SIG-M5 treated with dmso at 0.1 percent for 504 hours (cell line): ENCODE results near the gene INPP1.

Experiments used
- DNase-seq: peaks from one replicate; lab custom pipeline; 2025; ENCODE audit not compliant: unreplicated experiment; lab: John Stamatoyannopoulos, UW

INPP1 gene

GRCh38 chr2:190360965-190361364 lies 17.6 kb downstream of the INPP1 start:
- DNase-seq = no peak

GRCh38 chr2:190361572-190361971 lies 18.2 kb downstream of the INPP1 start:
- no peak for DNase-seq

- DNase-seq = no peak
Measured at GRCh38 chr2:190362894-190363293, 19.5 kb downstream of the INPP1 start.

- DNase-seq = no peak
Measured at GRCh38 chr2:190365499-190366204, 22.3 kb downstream of the INPP1 start.

- DNase-seq = no peak
Measured at GRCh38 chr2:190366248-190366753, 22.9 kb downstream of the INPP1 start.

- DNase-seq = no peak
Measured at GRCh38 chr2:190367091-190367490, 23.7 kb downstream of the INPP1 start.

- no peak for DNase-seq
Measured at GRCh38 chr2:190369635-190370034, 26.2 kb downstream of the INPP1 start.

- DNase-seq = no peak
Measured at GRCh38 chr2:190376083-190376482, 32.7 kb downstream of the INPP1 start.

- no peak for DNase-seq
Measured at GRCh38 chr2:190376591-190377245, 33.3 kb downstream of the INPP1 start.

- DNase-seq = no peak
Measured at GRCh38 chr2:190378880-190379237, 35.5 kb downstream of the INPP1 start.

GRCh38 chr2:190379249-190379964 lies 36.0 kb downstream of the INPP1 start:
- DNase-seq = no peak

GRCh38 chr2:190380962-190381412 lies 37.6 kb downstream of the INPP1 start:
- no peak for DNase-seq

- DNase-seq = peak; percentile 21
Measured at GRCh38 chr2:190382851-190383250, 39.5 kb downstream of the INPP1 start.

GRCh38 chr2:190387422-190387821 lies 44.0 kb downstream of the INPP1 start:
- no peak for DNase-seq

GRCh38 chr2:190396271-190396670 lies 52.9 kb downstream of the INPP1 start:
- DNase-seq = no peak

- DNase-seq = no peak
Measured at GRCh38 chr2:190402986-190403603, 59.7 kb downstream of the INPP1 start.

- peak; percentile 96 for DNase-seq
Measured at GRCh38 chr2:190404487-190404886, 61.1 kb downstream of the INPP1 start.

- no peak for DNase-seq
Measured at GRCh38 chr2:190405070-190405469, 61.7 kb downstream of the INPP1 start.

- no peak for DNase-seq
Measured at GRCh38 chr2:190405995-190406394, 62.6 kb downstream of the INPP1 start.

- no peak for DNase-seq
Measured at GRCh38 chr2:190406805-190407204, 63.4 kb downstream of the INPP1 start.

- no peak for DNase-seq
Measured at GRCh38 chr2:190407246-190407661, 63.9 kb downstream of the INPP1 start.
